HG02884 (cell line): ENCODE results near the gene ST14.
A peak's percentile ranks its signal among the peaks of the same experiment; 100 is the strongest.

Experiments
- ATAC-seq: cut with Tn5 transposase; IDR thresholded peaks from one replicate; pipeline ENCODE4 v1.9.1; 2021; ENCODE audit warnings: mild to moderate bottlenecking, moderate library complexity; ENCODE audit not compliant: unreplicated experiment

The ST14 gene

GRCh38 chr11:130206141-130206540, 46.6 kb downstream of the ST14 start:
- no peak for ATAC-seq

GRCh38 chr11:130208241-130209127, 48.9 kb downstream of the ST14 start:
- no peak for ATAC-seq

GRCh38 chr11:130209128-130209932, 49.7 kb downstream of the ST14 start:
- no peak for ATAC-seq

- no peak for ATAC-seq
These were observed 50.6 kb downstream of the ST14 start for GRCh38 chr11:130209954-130210854.

- ATAC-seq, result no peak
These were observed 51.6 kb downstream of the ST14 start for GRCh38 chr11:130211144-130211543.

GRCh38 chr11:130211781-130212401, 52.3 kb downstream of the ST14 start:
- no peak for ATAC-seq

GRCh38 chr11:130212431-130212961, 52.9 kb downstream of the ST14 start:
- ATAC-seq, result no peak

- ATAC-seq, result peak; percentile 79
These were observed 53.8 kb downstream of the ST14 start for GRCh38 chr11:130213143-130213978.

GRCh38 chr11:130213979-130214281, 54.3 kb downstream of the ST14 start:
- ATAC-seq, result no peak

GRCh38 chr11:130214861-130215530, 55.4 kb downstream of the ST14 start:
- ATAC-seq, result no peak

- ATAC-seq, result no peak
These were observed 56.1 kb downstream of the ST14 start for GRCh38 chr11:130215531-130216220.

- ATAC-seq, result no peak
These were observed 56.6 kb downstream of the ST14 start for GRCh38 chr11:130216221-130216550.

GRCh38 chr11:130216591-130217132, 57.1 kb downstream of the ST14 start:
- ATAC-seq, result no peak

GRCh38 chr11:130217133-130218031, 57.8 kb downstream of the ST14 start:
- ATAC-seq, result no peak

- no peak for ATAC-seq
These were observed 59.0 kb downstream of the ST14 start for GRCh38 chr11:130218501-130219070.

- no peak for ATAC-seq
These were observed 59.6 kb downstream of the ST14 start for GRCh38 chr11:130219148-130219547.
